ENCODE results near the gene ABAT.

Gene ABAT

DNA sequence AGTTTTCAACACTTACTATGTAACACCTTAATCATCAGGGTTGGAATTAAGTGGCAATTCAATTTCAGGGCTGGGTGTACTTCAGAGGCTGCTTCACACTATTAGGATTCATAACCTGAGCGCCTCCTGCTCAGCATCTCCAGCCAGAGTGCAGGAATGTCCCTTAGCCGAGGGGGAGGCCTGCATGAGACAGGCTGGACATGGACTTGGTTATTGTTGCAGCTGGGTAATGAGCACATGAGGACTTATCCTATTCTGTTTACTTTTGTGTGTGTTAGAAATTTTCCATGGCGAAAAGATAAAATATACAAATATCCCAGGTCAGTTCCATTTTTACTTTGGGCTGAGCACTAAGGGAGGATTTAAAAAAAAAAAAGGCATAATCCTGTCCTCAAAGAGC lies 133.6 kb downstream of the ABAT start:
- Mint-ChIP-seq H3K4me1 (no peaks in the 10 kb centered on the region), H3K4me3 (no peak overlapping the region), H3K9me3 (no peaks in the 10 kb centered on the region), H3K27ac (no peak overlapping the region), H3K36me3 (peaks cover 100% of the 10 kb centered on the region)
- ATAC-seq = no peak
- no peak for DNase-seq (ENCODE audit: low spot score in 2 of 2)

DNA sequence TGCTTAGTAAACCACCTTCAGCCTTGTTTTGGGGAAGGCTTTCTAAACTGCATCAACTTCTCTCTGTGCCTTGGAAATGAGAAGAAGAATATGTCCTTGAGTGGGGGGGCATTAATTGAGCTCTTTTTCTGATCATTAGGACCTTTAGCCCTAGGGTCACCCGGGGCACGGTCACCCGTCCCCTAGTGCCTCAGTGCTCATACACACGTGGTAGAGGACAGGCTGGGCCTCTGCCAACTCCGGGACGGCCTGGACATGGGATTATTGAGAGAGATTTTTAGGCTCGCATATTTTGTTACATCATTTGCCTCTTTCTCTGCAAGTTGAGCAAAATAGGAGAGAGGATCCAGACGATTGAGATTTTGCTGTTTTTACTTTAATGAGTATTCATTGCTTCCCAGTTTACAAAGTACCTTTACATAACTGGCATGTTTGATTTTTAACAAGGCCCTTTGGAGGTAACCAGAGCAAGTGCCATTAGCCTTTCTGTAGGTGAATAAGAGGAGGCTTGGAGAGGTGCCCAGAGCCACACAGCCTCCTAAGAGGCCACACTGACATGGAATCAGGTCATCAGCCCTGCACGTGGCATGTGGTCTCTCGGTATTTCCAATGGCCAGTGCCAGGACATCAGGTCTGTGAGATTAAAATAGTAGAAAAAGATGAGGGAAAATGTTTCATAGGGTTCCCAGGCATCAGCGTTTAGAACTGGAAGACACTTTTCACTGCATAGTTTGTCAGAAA lies 134.4 kb downstream of the ABAT start:
- no peak for DNase-seq (ENCODE audit: low spot score in 2 of 2)
- Mint-ChIP-seq H3K4me3 (no peak overlapping the region), H3K36me3 (peaks cover 100% of the 10 kb centered on the region), H3K9me3 (no peaks in the 10 kb centered on the region), H3K4me1 (no peaks in the 10 kb centered on the region), H3K27ac (no peak overlapping the region)
- no peak for ATAC-seq

DNA sequence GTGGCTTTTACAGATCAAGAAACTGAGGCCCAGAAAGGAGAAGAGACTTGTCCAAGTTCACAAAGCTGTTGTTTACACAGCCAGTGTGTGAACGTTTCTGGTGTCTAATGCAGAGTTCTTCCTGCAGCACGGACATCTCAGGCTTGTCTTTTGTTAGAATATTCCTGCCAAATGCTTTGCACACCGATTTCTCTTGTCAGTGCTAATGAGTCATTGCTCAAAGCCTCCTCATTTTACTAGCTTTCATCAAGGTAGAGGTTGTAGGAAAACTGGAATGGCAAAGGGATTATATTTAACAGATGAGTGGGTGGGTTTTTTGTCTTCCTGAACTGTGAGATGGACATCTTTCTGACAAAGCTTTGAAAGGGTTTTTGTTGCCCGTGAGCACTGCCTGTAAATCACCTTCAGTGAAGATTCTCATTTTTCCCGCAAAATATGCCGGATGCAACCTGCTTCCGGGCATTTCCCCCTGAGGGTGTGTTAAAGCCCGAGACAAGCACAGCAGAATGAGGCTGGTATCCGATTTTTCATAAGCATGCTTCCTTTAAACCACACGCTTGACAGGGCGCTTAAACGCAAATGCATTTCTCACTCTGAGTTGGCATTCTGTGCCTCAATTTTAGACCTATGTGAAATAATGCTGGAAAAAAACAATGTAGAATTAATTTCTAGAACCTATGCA lies 137.9 kb downstream of the ABAT start:
- no peak for ATAC-seq
- DNase-seq (ENCODE audit: low spot score in 2 of 2) = no peak
- H3K36me3 Mint-ChIP-seq = peaks cover 100% of the 10 kb centered on the region
- H3K27ac Mint-ChIP-seq = no peak overlapping the region
- no peaks in the 10 kb centered on the region for H3K9me3 Mint-ChIP-seq
- H3K4me3 Mint-ChIP-seq = no peak overlapping the region
- H3K4me1 Mint-ChIP-seq = peaks cover 24% of the 10 kb centered on the region

DNA sequence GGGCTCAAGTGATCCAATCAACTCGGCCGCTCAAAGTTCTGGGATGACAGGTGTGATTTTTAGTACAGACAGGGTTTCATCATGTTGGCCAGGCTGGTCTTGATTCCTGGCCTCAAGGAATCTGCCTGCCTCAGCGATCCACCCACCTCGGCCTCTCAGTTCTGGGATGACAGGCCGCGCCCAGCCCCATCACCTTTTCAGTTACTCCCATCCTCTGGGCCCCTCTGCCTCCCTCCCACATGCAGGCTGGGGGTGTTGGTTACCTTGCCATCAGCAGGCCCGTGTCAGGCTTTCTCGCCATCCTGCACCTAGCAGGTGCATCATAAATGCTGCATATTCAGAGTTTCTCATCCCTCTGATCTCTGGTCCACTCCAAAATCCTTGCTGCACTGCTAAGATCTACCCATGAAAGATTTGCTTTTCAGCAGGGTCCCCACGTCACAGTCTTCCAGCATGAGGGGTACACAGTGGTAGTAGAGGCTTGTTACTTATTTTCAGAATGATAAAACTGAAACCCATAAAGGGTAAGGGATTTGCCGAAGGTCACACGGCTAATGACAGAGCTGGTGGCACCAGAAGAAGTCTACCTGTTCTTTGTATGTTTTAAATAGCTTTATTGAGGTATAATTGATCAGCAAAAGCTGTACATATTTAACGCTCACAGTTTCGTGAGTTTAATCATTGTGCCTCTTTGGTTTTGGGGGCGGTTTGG lies 139.8 kb downstream of the ABAT start:
- Mint-ChIP-seq H3K4me1 (peaks cover 25% of the 10 kb centered on the region), H3K4me3 (no peak overlapping the region), H3K36me3 (peaks cover 100% of the 10 kb centered on the region), H3K27ac (peak overlapping the region; percentile 71), H3K9me3 (no peaks in the 10 kb centered on the region)
- peak; percentile 56 for ATAC-seq
- no peak for DNase-seq (ENCODE audit: low spot score in 2 of 2)

DNA sequence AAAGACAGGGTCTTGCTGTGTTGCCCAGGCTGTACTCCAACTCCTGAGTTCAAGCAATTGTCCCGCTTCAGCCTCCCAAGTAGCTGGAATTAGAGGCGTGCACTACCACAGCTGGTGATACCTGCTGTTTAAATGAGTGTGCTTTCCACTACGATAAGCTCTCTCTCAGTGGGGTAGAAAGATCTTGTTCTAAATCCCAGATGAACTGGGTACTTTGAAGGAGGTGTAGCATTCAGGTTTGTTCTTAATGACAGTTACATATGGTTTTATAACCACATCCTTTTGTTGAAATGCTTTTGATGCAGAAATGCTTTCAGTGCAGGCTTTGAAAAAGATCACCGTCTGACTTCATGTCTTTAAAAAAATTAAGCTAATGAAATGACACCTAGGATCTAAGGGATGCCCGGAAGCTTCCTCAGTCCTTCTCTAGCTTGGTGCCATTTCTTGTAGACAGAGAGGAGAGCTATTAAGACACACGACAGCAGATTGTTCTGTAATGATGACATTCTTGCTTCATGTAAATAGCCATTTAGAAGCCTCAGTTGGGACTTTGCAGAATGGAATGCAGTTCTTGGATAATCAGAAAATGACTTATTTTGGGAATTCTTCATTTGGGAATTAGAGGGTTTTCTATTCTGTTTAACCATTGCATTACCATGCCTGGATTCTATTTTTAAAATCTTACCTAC lies 142.7 kb downstream of the ABAT start:
- no peak overlapping the region for H3K4me3 Mint-ChIP-seq
- peaks cover 25% of the 10 kb centered on the region for H3K4me1 Mint-ChIP-seq
- ATAC-seq = peak; percentile 32
- no peak for DNase-seq (ENCODE audit: low spot score in 2 of 2)
- H3K9me3 Mint-ChIP-seq = no peaks in the 10 kb centered on the region
- H3K27ac Mint-ChIP-seq = peak overlapping the region; percentile 74
- H3K36me3 Mint-ChIP-seq = peaks cover 100% of the 10 kb centered on the region

DNA sequence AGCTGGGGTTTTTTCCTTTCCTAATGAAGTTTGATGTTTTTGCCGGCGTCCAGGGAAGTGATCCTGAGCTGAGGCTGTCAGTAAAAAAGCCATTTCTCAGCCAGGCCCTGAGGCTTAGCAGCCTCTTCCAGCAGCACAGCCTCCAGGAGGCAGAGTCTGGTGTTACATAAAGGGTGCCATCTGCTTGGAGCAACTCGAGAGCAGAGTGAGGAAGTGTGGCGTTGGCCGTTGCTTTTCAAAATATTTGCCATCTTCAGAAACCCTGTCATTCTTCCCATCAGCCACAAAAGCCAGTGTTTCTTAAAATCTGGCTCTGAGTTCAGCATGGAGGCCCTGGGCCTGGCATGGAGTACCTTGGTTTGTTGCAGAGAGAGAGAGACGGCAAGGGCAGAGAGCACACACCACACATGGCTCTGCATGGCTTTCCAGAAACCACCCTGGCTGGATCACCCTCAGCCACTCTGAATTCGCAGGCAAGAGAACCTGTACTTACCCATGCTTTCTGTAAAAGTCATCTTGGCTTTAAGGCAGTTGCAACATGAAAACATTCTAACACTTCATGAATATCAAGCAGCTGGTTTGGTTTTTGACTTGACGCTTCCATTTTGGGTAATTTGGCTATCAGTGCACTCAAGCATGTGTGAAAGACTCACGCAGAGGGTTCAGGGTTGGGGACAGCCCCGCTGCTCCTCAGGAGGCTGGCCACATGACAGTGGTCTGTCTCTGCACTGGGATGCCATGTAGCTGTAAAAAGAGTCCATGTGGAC lies 144.3 kb downstream of the ABAT start:
- DNase-seq (ENCODE audit: low spot score in 2 of 2) = no peak
- Mint-ChIP-seq H3K27ac (peak overlapping the region; percentile 77), H3K36me3 (peaks cover 100% of the 10 kb centered on the region), H3K9me3 (no peaks in the 10 kb centered on the region), H3K4me3 (no peak overlapping the region), H3K4me1 (peaks cover 25% of the 10 kb centered on the region)
- no peak for ATAC-seq

DNA sequence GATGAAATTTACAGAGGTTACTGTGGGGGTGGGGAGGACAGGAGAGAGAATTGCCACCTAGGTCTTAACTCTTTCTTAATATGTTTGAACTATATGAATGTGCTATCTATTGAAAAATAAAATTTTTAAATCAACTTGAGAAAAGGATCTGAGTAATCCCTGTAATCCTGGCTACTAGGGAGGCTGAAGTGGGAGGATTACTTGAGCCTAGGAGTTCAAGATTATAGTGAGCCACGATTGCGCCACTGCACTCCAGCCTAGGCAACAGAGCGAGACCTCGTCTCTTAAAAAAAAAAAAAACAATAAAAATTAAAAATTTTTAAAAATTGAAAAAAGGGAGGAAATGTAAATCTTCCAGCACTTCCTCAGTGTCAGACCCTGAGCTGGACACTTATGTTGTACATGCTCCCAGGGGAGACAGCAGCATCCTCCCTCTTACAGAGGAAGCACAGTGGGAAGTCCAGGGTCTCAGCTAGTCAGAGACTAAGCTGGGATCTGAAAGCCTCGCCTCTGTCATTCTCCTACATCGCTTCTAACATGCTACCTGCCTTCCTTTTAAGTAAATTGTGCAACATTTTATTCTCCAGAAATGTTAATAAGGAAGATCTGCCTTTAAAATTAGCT lies 145.1 kb downstream of the ABAT start:
- Mint-ChIP-seq H3K36me3 (peaks cover 100% of the 10 kb centered on the region), H3K27ac (peak overlapping the region; percentile 77), H3K4me3 (no peak overlapping the region), H3K4me1 (peaks cover 20% of the 10 kb centered on the region), H3K9me3 (no peaks in the 10 kb centered on the region)
- DNase-seq (ENCODE audit: low spot score in 2 of 2) (no peak), ATAC-seq (no peak)

DNA sequence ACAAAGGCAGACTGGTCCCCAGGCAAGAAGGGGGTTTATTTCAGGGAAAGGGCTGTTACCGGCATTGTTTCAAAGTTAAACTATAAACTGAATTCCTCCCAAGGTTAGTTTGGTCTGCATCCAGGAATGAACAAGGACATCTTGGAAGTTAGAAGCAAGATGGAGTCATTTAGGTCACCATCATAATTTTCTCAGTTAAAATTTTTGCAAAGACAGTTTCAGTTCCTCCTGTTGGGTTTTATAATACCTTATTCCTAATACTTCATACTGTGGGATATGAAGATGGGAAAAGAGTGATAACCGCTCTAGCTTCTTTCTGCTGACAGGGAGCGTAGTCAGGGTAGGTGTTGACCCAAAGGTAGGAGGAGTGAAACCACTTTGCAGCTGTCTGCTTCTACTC lies 148.0 kb downstream of the ABAT start:
- DNase-seq (ENCODE audit: low spot score in 2 of 2) (no peak), ATAC-seq (no peak)
- no peaks in the 10 kb centered on the region for H3K9me3 Mint-ChIP-seq
- H3K4me1 Mint-ChIP-seq = peaks cover under 1% of the 10 kb centered on the region
- no peak overlapping the region for H3K4me3 Mint-ChIP-seq
- peak overlapping the region; percentile 27 for H3K27ac Mint-ChIP-seq
- H3K36me3 Mint-ChIP-seq = peaks cover 100% of the 10 kb centered on the region

DNA sequence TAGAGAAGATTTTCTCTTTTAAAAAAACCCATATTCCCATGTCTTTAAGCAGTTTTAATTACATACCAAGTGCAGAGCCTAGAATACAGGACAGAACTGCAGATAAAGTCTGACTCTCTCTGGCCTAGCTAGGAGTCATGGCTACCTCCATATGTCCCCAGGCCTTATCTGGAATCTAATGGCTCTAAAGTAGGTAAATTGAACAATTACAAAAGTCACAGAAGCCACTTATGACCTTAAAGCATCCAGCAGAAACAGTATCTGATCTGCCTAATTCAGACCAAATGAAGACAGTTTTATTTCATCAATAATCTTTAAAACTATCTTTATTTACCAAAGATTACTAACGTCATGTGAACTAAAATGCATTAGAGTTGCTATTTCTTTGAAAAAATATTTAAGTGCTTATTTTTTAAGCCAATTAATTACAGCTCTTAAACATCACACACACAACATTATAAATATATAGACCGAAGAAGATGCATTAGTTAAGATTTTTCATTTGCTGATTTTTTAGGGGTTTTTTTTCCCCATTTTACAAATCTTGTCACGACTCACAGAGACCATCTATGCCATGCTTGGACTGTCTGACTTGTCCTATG lies 152.0 kb downstream of the ABAT start:
- Mint-ChIP-seq H3K9me3 (no peaks in the 10 kb centered on the region), H3K27ac (peak overlapping the region; percentile 10), H3K4me1 (peaks cover 7% of the 10 kb centered on the region), H3K36me3 (peaks cover 97% of the 10 kb centered on the region), H3K4me3 (no peak overlapping the region)
- DNase-seq (ENCODE audit: low spot score in 2 of 2) = no peak
- no peak for ATAC-seq

DNA sequence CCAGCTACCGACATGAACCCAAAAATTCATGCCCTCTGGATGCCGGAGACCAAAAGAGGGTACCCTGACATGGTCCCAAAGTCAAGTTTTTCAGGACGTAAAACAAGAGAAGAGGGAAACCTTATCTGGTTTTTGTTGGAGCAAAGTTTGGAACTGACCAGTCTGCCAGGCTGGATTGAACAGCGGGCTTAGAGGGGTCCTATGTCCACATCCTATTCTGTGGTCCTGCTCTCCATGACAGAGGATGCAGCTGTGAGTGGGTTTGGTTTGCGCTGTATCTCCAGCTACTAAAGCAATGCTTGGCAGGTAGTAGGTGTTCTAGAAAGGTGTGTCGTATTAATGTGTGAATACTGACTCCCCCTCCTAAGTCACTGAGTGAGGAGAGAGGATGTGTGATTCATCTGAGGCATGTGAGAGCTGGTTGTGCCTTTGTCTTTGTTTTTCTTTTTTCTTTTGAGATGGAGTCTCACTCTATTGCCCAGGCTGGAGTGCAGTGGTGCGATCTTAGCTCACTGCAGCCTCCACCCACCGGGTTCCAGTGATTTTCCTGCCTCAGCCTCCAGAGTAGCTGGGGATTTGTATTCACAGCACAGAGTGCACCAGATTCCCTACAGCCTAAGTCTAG lies 154.2 kb downstream of the ABAT start:
- DNase-seq (ENCODE audit: low spot score in 2 of 2) (no peak), ATAC-seq (no peak)
- Mint-ChIP-seq H3K4me3 (no peak overlapping the region), H3K4me1 (peaks cover 22% of the 10 kb centered on the region), H3K9me3 (no peaks in the 10 kb centered on the region), H3K36me3 (peaks cover 93% of the 10 kb centered on the region), H3K27ac (peak overlapping the region; percentile 20)

DNA sequence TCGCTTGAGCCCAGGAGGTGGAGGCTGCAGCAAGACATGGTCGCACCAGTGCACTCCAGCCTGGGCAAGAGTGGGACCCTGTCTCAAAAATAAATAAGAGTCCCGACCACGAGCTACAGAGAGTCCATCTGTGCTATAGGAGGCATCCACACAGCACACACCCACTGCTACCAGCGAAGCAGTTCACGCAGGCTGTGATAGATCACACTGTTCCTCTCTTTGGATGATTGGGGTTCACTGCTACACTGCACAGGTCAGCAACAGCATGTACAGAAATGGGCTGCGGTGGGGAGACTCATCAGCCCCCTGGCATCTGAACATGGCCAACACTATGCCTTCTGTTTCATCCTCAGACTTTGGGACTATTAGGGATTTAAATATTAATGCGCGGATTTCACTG lies 157.0 kb downstream of the ABAT start:
- H3K4me1 Mint-ChIP-seq = peaks cover 27% of the 10 kb centered on the region
- no peak for ATAC-seq
- peaks cover 65% of the 10 kb centered on the region for H3K36me3 Mint-ChIP-seq
- no peaks in the 10 kb centered on the region for H3K9me3 Mint-ChIP-seq
- no peak overlapping the region for H3K4me3 Mint-ChIP-seq
- H3K27ac Mint-ChIP-seq = peak overlapping the region; percentile 32
- no peak for DNase-seq (ENCODE audit: low spot score in 2 of 2)

DNA sequence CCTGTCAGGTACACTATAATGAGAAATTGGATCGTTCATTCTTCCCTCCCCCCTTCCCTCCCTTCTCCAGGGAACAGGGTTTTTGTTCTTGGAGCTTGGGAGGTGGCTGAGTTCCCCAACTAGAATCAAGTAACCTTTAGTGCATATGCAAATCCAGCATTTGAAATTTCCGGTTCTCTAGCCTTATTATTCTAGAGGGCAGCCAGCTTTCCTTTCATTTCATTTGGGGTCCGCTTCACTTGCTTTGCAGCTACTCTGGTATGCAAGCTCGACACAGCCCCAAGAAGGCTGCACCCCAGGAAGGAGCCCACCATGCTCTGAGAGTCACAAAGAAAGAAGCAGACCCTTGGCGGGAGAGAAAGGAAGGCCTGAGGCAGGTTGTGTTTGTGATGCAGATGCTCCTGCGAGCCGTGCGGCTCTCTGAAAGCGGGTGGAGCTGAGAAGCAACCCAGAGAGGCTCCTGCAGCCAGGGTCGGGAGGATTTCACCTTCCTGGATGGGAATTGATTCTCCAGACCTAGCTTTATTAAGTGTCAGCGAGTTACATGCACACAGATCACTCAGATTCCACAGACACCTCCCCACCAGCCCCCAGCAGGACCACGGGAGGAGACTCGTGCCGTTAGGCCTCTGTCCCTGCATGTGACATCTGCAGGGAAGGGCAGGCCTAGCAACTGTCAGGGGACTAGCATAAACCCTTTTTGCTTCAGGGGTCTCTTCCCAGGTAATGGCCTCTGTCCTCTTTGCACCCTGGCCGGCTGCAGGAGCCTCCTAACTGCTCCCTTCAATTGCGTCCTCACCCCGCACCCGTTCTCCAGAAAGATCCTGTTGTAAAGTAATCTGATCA lies 157.7 kb downstream of the ABAT start:
- peak overlapping the region; percentile 32 for H3K27ac Mint-ChIP-seq
- peaks cover 27% of the 10 kb centered on the region for H3K4me1 Mint-ChIP-seq
- no peak for ATAC-seq
- DNase-seq (ENCODE audit: low spot score in 2 of 2) = no peak
- H3K4me3 Mint-ChIP-seq = no peak overlapping the region
- H3K9me3 Mint-ChIP-seq = no peaks in the 10 kb centered on the region
- H3K36me3 Mint-ChIP-seq = peaks cover 59% of the 10 kb centered on the region

DNA sequence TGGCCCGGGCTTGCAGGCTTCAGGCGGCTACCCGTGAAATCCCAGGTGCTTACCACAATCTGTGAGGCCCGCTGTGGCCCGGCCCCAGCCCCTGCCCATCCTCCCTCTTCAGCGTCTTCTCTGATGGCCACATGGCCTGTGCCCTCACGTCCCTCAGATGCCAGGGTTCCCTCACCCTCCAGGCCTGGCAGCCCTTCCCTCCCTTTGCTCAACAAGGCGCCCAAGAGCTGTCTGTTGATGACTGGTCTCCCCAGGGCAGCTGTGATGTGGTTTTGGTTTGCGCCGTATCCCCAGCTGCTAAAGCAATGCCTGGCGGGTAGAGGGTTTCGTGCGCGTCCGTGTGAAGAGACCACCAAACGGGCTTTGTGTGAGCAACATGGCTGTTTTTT lies 158.3 kb downstream of the ABAT start:
- Mint-ChIP-seq H3K9me3 (no peaks in the 10 kb centered on the region), H3K27ac (peak overlapping the region; percentile 32), H3K4me3 (no peak overlapping the region), H3K4me1 (peaks cover 27% of the 10 kb centered on the region), H3K36me3 (peaks cover 54% of the 10 kb centered on the region)
- ATAC-seq (no peak), DNase-seq (ENCODE audit: low spot score in 2 of 2) (no peak)
